GM06990 (cell line): Measurements from ENCODE around the gene ZNF335.

ENCODE experiments used
- DNase-seq: peaks from one replicate; pipeline ENCODE4 v3.0.0-alpha.2; 2011; ENCODE audit not compliant: insufficient read length; ENCODE audit errors: extremely low read depth
- H3K27me3 ChIP-seq: replicated peaks from 2 replicates; pipeline ENCODE4 v1.6.0; 2011; ENCODE audit warnings: low read length; ENCODE audit not compliant: control insufficient read depth, insufficient read depth
- H3K36me3 ChIP-seq: 2 replicates; pipeline ENCODE4 v1.5.1; 2011; ENCODE audit warnings: low read length; ENCODE audit not compliant: control insufficient read depth, insufficient read depth
- H3K4me3 ChIP-seq: replicated peaks from 2 replicates; pipeline ENCODE4 v1.5.1; 2011; ENCODE audit warnings: low read depth, mild to moderate bottlenecking, control low read depth, low read length
- TF ChIP-seq, protein P1 (sequence below): IDR thresholded peaks from 2 replicates; pipeline ENCODE4 v1.5.1; 2011; ENCODE audit warnings: low read length, control low read depth, mild to moderate bottlenecking, inconsistent platforms; ENCODE audit not compliant: insufficient read depth, poor library complexity, severe bottlenecking

The ZNF335 gene

DNA sequence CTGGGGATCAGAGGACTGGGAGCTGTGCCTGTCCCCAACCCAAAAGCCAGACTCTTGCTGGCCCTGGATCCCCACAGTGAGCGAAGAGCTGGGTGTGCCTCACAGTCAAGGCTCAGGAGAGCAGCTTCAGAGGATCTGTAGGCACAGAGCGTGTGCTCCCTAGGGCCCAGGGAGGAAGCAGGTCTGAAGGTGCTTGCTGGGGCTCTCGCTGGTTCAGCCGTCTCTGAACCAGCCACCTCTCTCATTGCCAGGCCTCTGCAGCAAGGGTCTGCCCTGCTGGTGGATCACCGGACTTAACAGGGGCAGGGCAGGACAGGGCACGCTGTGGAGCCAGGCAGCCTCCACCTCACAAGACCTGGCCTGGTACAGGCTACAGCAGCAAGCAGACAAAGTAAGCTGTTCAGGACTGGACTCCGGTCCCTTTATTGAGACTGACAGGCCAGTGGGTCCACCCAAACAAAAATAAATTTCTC, 23.7 kb downstream of the ZNF335 start:
- DNase-seq: no peak
- peaks cover 66% of the 10 kb centered on the region for H3K36me3 ChIP-seq

DNA sequence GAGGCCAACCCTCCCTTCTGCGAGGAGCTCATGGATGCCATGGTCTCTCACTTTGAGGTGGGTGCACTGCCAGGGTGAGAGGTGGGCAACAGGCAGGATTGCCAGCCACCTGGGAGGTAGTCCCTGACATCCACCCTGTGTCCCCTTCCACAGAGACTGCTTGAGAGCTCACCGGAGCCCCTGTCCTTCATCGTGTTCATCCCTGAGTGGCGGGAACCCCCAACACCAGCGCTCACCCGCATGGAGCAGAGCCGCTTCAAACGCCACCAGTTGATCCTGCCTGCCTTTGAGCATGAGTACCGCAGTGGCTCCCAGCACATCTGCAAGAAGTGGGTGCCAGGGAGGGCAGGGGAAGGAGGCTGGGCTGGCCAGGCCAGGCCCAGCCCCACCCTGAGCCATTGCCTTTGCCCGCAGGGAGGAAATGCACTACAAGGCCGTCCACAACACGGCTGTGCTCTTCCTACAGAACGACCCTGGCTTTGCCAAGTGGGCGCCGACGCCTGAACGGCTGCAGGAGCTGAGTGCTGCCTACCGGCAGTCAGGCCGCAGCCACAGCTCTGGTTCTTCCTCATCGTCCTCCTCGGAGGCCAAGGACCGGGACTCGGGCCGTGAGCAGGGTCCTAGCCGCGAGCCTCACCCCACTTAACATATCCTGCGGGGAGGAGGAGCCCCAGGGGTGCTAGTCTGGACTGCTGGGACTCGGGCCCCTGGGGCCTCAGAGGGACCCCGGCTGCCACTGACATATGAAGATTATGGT, 24.7 kb downstream of the ZNF335 start:
- DNase-seq: no peak
- H3K4me3 ChIP-seq: no peak overlapping the region
- TF ChIP-seq, protein P1, sequence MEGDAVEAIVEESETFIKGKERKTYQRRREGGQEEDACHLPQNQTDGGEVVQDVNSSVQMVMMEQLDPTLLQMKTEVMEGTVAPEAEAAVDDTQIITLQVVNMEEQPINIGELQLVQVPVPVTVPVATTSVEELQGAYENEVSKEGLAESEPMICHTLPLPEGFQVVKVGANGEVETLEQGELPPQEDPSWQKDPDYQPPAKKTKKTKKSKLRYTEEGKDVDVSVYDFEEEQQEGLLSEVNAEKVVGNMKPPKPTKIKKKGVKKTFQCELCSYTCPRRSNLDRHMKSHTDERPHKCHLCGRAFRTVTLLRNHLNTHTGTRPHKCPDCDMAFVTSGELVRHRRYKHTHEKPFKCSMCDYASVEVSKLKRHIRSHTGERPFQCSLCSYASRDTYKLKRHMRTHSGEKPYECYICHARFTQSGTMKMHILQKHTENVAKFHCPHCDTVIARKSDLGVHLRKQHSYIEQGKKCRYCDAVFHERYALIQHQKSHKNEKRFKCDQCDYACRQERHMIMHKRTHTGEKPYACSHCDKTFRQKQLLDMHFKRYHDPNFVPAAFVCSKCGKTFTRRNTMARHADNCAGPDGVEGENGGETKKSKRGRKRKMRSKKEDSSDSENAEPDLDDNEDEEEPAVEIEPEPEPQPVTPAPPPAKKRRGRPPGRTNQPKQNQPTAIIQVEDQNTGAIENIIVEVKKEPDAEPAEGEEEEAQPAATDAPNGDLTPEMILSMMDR: no peak
- H3K36me3 ChIP-seq: peaks cover 63% of the 10 kb centered on the region
- no peaks in the 10 kb centered on the region for H3K27me3 ChIP-seq

More for the DNA sequence above, 23.7 kb downstream of the ZNF335 start:
- Histone ChIP-seq H3K27me3 (no peaks in the 10 kb centered on the region), H3K4me3 (no peak overlapping the region)
- TF ChIP-seq, protein P1: no peak

DNA sequence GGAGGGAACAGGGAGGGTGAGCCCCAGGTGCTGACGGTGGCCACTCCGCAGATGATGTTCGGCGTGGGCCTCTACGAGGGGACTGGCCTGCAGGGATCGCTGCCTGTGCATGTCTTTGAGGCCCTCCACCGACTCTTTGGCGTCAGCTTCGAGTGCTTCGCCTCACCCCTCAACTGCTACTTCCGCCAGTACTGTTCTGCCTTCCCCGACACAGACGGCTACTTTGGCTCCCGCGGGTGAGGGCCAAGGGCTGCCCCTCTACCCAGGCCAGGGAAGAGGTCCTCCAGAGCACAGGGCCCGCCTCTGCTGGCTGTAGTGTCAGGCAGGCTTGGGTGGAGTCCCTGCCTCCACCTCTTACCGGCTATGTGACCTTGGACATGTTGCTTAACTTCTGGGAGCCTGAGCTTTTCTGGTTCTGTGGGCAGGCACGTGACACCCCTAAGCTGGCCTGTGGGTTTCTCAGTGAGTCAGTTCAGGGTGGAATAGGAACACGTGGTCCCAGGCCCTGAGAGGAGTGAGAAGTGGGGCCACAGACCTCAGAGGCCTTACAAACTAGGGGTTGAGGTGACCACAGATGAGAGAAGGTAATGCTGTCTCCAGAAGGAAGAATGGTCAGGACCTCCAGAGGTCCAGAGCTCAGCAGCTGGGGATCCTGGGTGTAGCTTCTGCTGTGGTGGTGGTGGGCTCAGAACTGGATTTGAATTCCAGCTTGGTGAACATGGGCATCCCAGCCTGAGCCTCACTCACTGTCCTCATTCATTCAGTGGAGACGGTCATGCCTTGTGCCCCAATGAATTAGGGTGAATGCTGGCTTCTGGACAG, 25.6 kb downstream of the ZNF335 start:
- no peak overlapping the region for H3K4me3 ChIP-seq
- peaks cover 55% of the 10 kb centered on the region for H3K36me3 ChIP-seq
- no peak for DNase-seq
- TF ChIP-seq, protein P1: no peak
- H3K27me3 ChIP-seq: no peaks in the 10 kb centered on the region

DNA sequence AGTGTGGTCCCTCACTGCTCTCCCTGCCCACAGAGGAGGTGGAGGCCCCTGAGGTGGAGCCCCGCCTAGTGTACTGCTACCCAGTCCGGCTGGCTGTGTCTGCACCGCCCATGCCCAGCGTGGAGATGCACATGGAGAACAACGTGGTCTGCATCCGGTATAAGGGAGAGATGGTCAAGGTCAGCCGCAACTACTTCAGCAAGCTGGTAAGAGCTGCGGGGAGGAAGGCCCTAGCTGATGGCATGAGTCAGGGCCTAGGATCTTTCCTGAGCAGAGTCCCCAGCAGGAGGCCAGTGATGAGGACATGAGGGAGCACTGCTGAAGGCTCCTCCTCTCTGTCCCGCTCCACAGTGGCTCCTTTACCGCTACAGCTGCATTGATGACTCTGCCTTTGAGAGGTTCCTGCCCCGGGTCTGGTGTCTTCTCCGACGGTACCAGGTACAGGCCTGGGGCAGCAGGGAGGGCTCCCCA, 26.3 kb downstream of the ZNF335 start:
- H3K36me3 ChIP-seq: peaks cover 58% of the 10 kb centered on the region
- TF ChIP-seq, protein P1: no peak
- no peak for DNase-seq
- H3K4me3 ChIP-seq: no peak overlapping the region
- H3K27me3 ChIP-seq: no peaks in the 10 kb centered on the region

DNA sequence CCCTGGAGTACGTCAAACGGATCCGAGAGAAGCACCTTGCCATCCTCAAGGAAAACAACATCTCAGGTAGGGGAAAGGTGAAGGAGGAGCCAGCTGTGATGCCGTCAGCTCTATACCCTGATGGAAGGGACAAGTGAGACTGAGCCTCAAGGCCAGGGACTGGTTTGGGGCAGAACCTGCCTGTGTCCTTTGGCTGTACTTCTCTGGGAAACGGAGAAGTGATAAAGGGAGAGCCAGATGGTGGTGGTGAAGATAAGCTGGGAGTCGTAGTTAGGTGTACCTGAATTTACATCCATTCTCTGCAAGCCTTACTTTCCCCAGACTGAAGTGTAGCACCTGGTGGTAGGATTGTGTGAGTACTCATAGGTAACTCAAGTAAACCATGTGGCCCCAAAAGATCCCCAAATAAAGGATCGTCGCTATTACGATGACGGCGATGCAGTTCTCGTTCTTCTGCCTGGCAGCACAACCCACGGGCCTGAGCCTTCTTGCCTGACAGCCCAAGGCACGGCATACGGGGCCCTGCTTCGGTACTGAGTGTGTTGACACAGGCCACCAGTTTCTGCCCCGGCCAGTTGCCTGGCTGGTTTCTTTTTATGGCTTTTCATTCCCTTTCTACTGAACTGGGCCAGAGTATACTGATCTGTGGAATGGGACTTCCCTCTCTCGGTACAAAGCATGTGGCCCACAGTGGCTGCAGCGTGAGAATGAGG, 26.9 kb downstream of the ZNF335 start:
- H3K36me3 ChIP-seq: peaks cover 58% of the 10 kb centered on the region
- no peak for DNase-seq
- H3K4me3 ChIP-seq: no peak overlapping the region
- H3K27me3 ChIP-seq: no peaks in the 10 kb centered on the region
- TF ChIP-seq, protein P1: no peak
